OCI-LY7 (cell line): ENCODE results near the gene CDK5R1.

Source experiments
- EZH2phosphoT487 ChIP-seq: fragments of 200-600 bp; sonication (generic); IDR thresholded peaks from 2 replicates; pipeline ENCODE4 v1.6.1; 2018; ENCODE audit warnings: low read depth, borderline replicate concordance, mild to moderate bottlenecking, mixed run types, antibody characterized with exemption, low read length, moderate library complexity, mixed read lengths
- TF ChIP-seq, protein P1 (sequence below): fragments of 200-600 bp; sonication (generic); conservative IDR thresholded peaks from 2 replicates; pipeline ENCODE4 v1.5.1; 2014; ENCODE audit warnings: mild to moderate bottlenecking, antibody characterized with exemption, low read length, moderate library complexity, mixed read lengths

DNA sequence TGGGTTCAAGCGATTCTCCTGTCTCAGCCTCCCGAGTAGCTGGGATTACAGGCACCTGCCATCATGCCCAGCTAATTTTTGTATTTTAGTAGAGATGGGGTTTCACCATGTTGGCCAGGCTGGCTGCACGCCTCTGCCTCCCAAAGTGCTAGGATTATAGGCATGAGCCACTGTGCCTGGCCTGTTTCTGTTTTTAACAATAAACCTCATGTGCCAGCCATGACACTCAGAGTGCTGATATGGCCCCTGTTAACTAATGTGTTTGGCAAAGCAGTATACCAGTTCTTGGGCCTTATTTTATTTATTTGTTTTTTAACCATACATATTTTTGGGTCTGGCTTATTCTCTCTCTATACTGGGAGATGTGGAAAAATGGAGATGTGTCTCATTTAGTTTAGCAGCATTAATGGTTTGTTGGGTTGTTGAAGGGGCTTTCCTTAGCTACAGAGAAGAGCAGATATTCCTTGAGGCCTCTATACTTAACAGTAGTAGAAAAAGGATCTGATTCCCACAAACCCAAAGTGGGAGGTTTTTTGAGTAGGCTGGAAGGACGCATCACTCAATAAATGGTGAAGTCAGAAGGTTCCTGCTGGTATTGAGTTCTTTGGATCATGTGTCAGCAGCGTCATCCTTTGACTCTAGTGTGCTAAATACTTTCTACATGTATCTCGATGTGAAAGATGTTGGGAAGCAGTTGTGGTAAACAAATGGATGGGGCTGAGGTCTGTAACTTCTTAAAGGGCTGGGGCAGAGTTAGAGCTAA is 16.2 kb upstream of the CDK5R1 start:
- TF ChIP-seq, protein P1, sequence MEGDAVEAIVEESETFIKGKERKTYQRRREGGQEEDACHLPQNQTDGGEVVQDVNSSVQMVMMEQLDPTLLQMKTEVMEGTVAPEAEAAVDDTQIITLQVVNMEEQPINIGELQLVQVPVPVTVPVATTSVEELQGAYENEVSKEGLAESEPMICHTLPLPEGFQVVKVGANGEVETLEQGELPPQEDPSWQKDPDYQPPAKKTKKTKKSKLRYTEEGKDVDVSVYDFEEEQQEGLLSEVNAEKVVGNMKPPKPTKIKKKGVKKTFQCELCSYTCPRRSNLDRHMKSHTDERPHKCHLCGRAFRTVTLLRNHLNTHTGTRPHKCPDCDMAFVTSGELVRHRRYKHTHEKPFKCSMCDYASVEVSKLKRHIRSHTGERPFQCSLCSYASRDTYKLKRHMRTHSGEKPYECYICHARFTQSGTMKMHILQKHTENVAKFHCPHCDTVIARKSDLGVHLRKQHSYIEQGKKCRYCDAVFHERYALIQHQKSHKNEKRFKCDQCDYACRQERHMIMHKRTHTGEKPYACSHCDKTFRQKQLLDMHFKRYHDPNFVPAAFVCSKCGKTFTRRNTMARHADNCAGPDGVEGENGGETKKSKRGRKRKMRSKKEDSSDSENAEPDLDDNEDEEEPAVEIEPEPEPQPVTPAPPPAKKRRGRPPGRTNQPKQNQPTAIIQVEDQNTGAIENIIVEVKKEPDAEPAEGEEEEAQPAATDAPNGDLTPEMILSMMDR, result no peak
- TF ChIP-seq EZH2phosphoT487, result no peak
